Jurkat, Clone E6-1 (cell line): ENCODE results near the gene EIF5.

Source experiments
- DNase-seq: peaks from one replicate; pipeline ENCODE4 v3.0.0-alpha.2; 2011; ENCODE audit warnings: low read depth, low spot score
- H3K4me3 ChIP-seq: 2 replicates; pipeline ENCODE4 v1.5.1; 2011; ENCODE audit warnings: mild to moderate bottlenecking, low read length, control low read depth, moderate library complexity

Gene EIF5

GRCh38 chr14:103308717-103309616 lies 25.1 kb upstream of the EIF5 start:
- DNase-seq = no peak
- no peak overlapping the region for H3K4me3 ChIP-seq

GRCh38 chr14:103310576-103311095 lies 23.4 kb upstream of the EIF5 start:
- DNase-seq = no peak
- no peak overlapping the region for H3K4me3 ChIP-seq

- H3K4me3 ChIP-seq = no peak overlapping the region
- no peak for DNase-seq
Measured at GRCh38 chr14:103311171-103311997, 22.7 kb upstream of the EIF5 start.

- H3K4me3 ChIP-seq = no peak overlapping the region
- DNase-seq = no peak
Measured at GRCh38 chr14:103312006-103312635, 21.9 kb upstream of the EIF5 start.

GRCh38 chr14:103313704-103314103 lies 20.3 kb upstream of the EIF5 start:
- no peak for DNase-seq
- H3K4me3 ChIP-seq = no peak overlapping the region

GRCh38 chr14:103314496-103315277 lies 19.4 kb upstream of the EIF5 start:
- H3K4me3 ChIP-seq = no peak overlapping the region
- no peak for DNase-seq

- no peak for DNase-seq
- H3K4me3 ChIP-seq = no peak overlapping the region
Measured at GRCh38 chr14:103315351-103315911, 18.6 kb upstream of the EIF5 start.

- no peak for DNase-seq
- no peak overlapping the region for H3K4me3 ChIP-seq
Measured at GRCh38 chr14:103315941-103316340, 18.1 kb upstream of the EIF5 start.

- no peak for DNase-seq
- no peak overlapping the region for H3K4me3 ChIP-seq
Measured at GRCh38 chr14:103316721-103317121, 17.3 kb upstream of the EIF5 start.

- no peak overlapping the region for H3K4me3 ChIP-seq
- no peak for DNase-seq
Measured at GRCh38 chr14:103317251-103317650, 16.8 kb upstream of the EIF5 start.

GRCh38 chr14:103317976-103318580 lies 16.0 kb upstream of the EIF5 start:
- no peak overlapping the region for H3K4me3 ChIP-seq
- DNase-seq = no peak

GRCh38 chr14:103318750-103319419 lies 15.2 kb upstream of the EIF5 start:
- no peak overlapping the region for H3K4me3 ChIP-seq
- DNase-seq = no peak

GRCh38 chr14:103319422-103319821 lies 14.6 kb upstream of the EIF5 start:
- H3K4me3 ChIP-seq = no peak overlapping the region
- DNase-seq = no peak

GRCh38 chr14:103326078-103326477 lies 8.0 kb upstream of the EIF5 start:
- DNase-seq = no peak
- no peak overlapping the region for H3K4me3 ChIP-seq

GRCh38 chr14:103328941-103329340 lies 5.1 kb upstream of the EIF5 start:
- no peak overlapping the region for H3K4me3 ChIP-seq
- DNase-seq = no peak

GRCh38 chr14:103329401-103330347 lies 4.4 kb upstream of the EIF5 start:
- no peak for DNase-seq
- H3K4me3 ChIP-seq = no peak overlapping the region

GRCh38 chr14:103330536-103330935 lies 3.5 kb upstream of the EIF5 start:
- H3K4me3 ChIP-seq = no peak overlapping the region
- DNase-seq = no peak
